GM19238 (cell line): ENCODE measurements around the gene TBC1D8.
A peak's percentile ranks its signal among the peaks of the same experiment; 100 is the strongest.

Experiments
- DNase-seq: peaks from one replicate; pipeline ENCODE4 v3.0.0; 2011; ENCODE audit warnings: low spot score; ENCODE audit not compliant: insufficient read length

The TBC1D8 gene

GRCh38 chr2:100977511-100977910, 173.7 kb downstream of the TBC1D8 start:
- no peak for DNase-seq

GRCh38 chr2:100976645-100977391, 174.4 kb downstream of the TBC1D8 start:
- DNase-seq, result peak; percentile 40

GRCh38 chr2:100976061-100976460, 175.1 kb downstream of the TBC1D8 start:
- DNase-seq, result no peak

GRCh38 chr2:100975521-100975785, 175.7 kb downstream of the TBC1D8 start:
- DNase-seq, result no peak

GRCh38 chr2:100974712-100975520, 176.3 kb downstream of the TBC1D8 start:
- DNase-seq, result no peak

- DNase-seq, result no peak
Observed at GRCh38 chr2:100972452-100972851, 178.7 kb downstream of the TBC1D8 start.

- DNase-seq, result no peak
Observed at GRCh38 chr2:100971221-100971620, 180.0 kb downstream of the TBC1D8 start.

GRCh38 chr2:100969998-100970397, 181.2 kb downstream of the TBC1D8 start:
- DNase-seq, result no peak

- DNase-seq, result no peak
Observed at GRCh38 chr2:100968146-100969145, 182.7 kb downstream of the TBC1D8 start.

- no peak for DNase-seq
Observed at GRCh38 chr2:100967716-100968115, 183.5 kb downstream of the TBC1D8 start.

GRCh38 chr2:100965596-100965995, 185.6 kb downstream of the TBC1D8 start:
- no peak for DNase-seq

GRCh38 chr2:100964681-100965169, 186.5 kb downstream of the TBC1D8 start:
- no peak for DNase-seq

- no peak for DNase-seq
Observed at GRCh38 chr2:100964222-100964621, 187.0 kb downstream of the TBC1D8 start.

- no peak for DNase-seq
Observed at GRCh38 chr2:100963026-100963375, 188.2 kb downstream of the TBC1D8 start.

GRCh38 chr2:100962366-100963025, 188.7 kb downstream of the TBC1D8 start:
- no peak for DNase-seq

GRCh38 chr2:100960688-100961087, 190.5 kb downstream of the TBC1D8 start:
- no peak for DNase-seq

GRCh38 chr2:100959225-100959880, 191.8 kb downstream of the TBC1D8 start:
- no peak for DNase-seq

GRCh38 chr2:100957996-100958653, 193.1 kb downstream of the TBC1D8 start:
- no peak for DNase-seq
